ENCODE measurements around the gene GFM1. TPM values are rescaled to one million over a fixed set of nuclear protein-coding genes. Genes with fewer than 3 reads are reported as not detected.

Gene GFM1
- total RNA-seq, 3 donors from 2014 or later (not counting 1 experiment from before 2014, with no cell fraction given), result 38.4 to 55.5 (median 50.4) TPM

- 43% methylated on average over 5 of the region's 7 CpGs for WGBS (ENCODE audit: insufficient coverage)
- Mint-ChIP-seq H3K4me1 (peaks cover 0 to 9% of the 10 kb centered on the region in 2 donors), H3K36me3 (peaks cover 4% of the 10 kb centered on the region), H3K4me3 (no peak overlapping the region), H3K27me3 (ENCODE audit: low read depth in 2 of 2) (no peaks in the 10 kb centered on the region), H3K27ac (no peak overlapping the region), H3K9me3 (no peaks in the 10 kb centered on the region)
- peak; percentile 57 for TF ChIP-seq CTCF (IDR thresholded peaks at IDR 0.05)
- intact Hi-C loops (cut with micrococcal nuclease), result loop anchor here (1.0 kb wide), 1 partner anchor 132 kb away; no protein-coding TSS in a partner anchor
- ATAC-seq, result peak; percentile 54 to 88 (median 76)
- Histone ChIP-seq H3K27me3 (ENCODE audit: control insufficient read depth, insufficient read depth, low read length) (no peaks in the 10 kb centered on the region), H3K9me3 (ENCODE audit: control insufficient read depth, insufficient read depth, low read length) (no peaks in the 10 kb centered on the region), H3K4me1 (ENCODE audit: control insufficient read depth, insufficient read depth, low read length) (no peaks in the 10 kb centered on the region), H3K27ac (ENCODE audit: low read length) (no peak overlapping the region), H3K4me3 (ENCODE audit: low read length) (no peak overlapping the region), H3K36me3 (ENCODE audit: control insufficient read depth, insufficient read depth, low read length) (peaks cover 62% of the 10 kb centered on the region)
- peak in 1 of 2 donors; percentile 67 for DNase-seq
Measured at GRCh38 chr3:158659454-158660237, 15.3 kb downstream of the GFM1 start.

GRCh38 chr3:158660711-158661110, 16.4 kb downstream of the GFM1 start:
- H3K9me3 Mint-ChIP-seq, result no peaks in the 10 kb centered on the region
- H3K4me1 Mint-ChIP-seq, result peaks cover 0 to 10% of the 10 kb centered on the region in 2 donors
- no peaks in the 10 kb centered on the region for H3K4me1 ChIP-seq (ENCODE audit: control insufficient read depth, insufficient read depth, low read length)
- H3K4me3 ChIP-seq (ENCODE audit: low read length), result no peak overlapping the region
- 100% methylated on average over 3 of the region's 4 CpGs for WGBS (ENCODE audit: insufficient coverage)
- H3K27me3 ChIP-seq (ENCODE audit: control insufficient read depth, insufficient read depth, low read length), result no peaks in the 10 kb centered on the region
- no peak overlapping the region for H3K4me3 Mint-ChIP-seq
- DNase-seq (no peak), ATAC-seq (no peak)
- no peak overlapping the region for H3K27ac ChIP-seq (ENCODE audit: low read length)
- intact Hi-C loops (cut with micrococcal nuclease), result no loop called here
- no peaks in the 10 kb centered on the region for H3K27me3 Mint-ChIP-seq (ENCODE audit: low read depth in 2 of 2)
- H3K9me3 ChIP-seq (ENCODE audit: control insufficient read depth, insufficient read depth, low read length), result no peaks in the 10 kb centered on the region
- H3K27ac Mint-ChIP-seq, result no peak overlapping the region
- peaks cover 7% of the 10 kb centered on the region for H3K36me3 Mint-ChIP-seq
- peaks cover 66% of the 10 kb centered on the region for H3K36me3 ChIP-seq (ENCODE audit: control insufficient read depth, insufficient read depth, low read length)
- no peak for TF ChIP-seq CTCF (IDR thresholded peaks at IDR 0.05)

- Mint-ChIP-seq H3K9me3 (no peaks in the 10 kb centered on the region), H3K36me3 (peaks cover 7% of the 10 kb centered on the region), H3K4me1 (peaks cover 0 to 10% of the 10 kb centered on the region in 2 donors), H3K27me3 (ENCODE audit: low read depth in 2 of 2) (no peaks in the 10 kb centered on the region), H3K4me3 (no peak overlapping the region), H3K27ac (no peak overlapping the region)
- WGBS (ENCODE audit: insufficient coverage), result no CpG with 5 or more reads among the region's 1 CpG
- intact Hi-C loops (cut with micrococcal nuclease), result no loop called here
- Histone ChIP-seq H3K27me3 (ENCODE audit: control insufficient read depth, insufficient read depth, low read length) (no peaks in the 10 kb centered on the region), H3K36me3 (ENCODE audit: control insufficient read depth, insufficient read depth, low read length) (peaks cover 81% of the 10 kb centered on the region), H3K4me1 (ENCODE audit: control insufficient read depth, insufficient read depth, low read length) (no peaks in the 10 kb centered on the region), H3K9me3 (ENCODE audit: control insufficient read depth, insufficient read depth, low read length) (no peaks in the 10 kb centered on the region), H3K27ac (ENCODE audit: low read length) (no peak overlapping the region), H3K4me3 (ENCODE audit: low read length) (no peak overlapping the region)
- no peak for DNase-seq
- TF ChIP-seq CTCF (IDR thresholded peaks at IDR 0.05), result no peak
- ATAC-seq, result no peak
Measured at GRCh38 chr3:158663246-158663645, 18.9 kb downstream of the GFM1 start.
